Common myeloid progenitor, CD34-positive (primary cell): Measurements from ENCODE around the gene POR.

Experiments used
- CTCF ChIA-PET: fragments of 350-600 bp; sonication (Branson Sonifier 250); formaldehyde crosslinking; loops from one replicate; lab custom pipeline; 2021; ENCODE audit warnings: antibody characterized with exemption; lab: Charles Lee
- POLR2A ChIA-PET: fragments of 350-600 bp; sonication (Branson Sonifier 250); formaldehyde crosslinking; loops from one replicate; lab custom pipeline; 2021; ENCODE audit warnings: antibody characterized with exemption; lab: Charles Lee
- DNase-seq, 3 donors: peaks; one replicate each; pipeline versions ENCODE4 v3.0.0 to v3.0.0-alpha.2; 2013
- H3K27ac ChIP-seq, 2 experiments: 1 replicate in 1 of 2; 2 replicates in 1 of 2; pipeline ENCODE4 v1.7.0; 2013; ENCODE audit warnings: inconsistent platforms in 2 of 2, low read length in 2 of 2, mild to moderate bottlenecking in 2 of 2, low read depth in 1 of 2, moderate library complexity in 1 of 2; ENCODE audit not compliant: severe bottlenecking in 2 of 2, insufficient read depth in 1 of 2, poor library complexity in 1 of 2
- H3K27me3 ChIP-seq, 5 experiments: replicated peaks in 2 of 5; 1 replicate in 3 of 5; 2 replicates in 2 of 5; pipeline versions ENCODE4 v1.6.1 to v1.7.0; 2013; ENCODE audit warnings: low read length in 4 of 5, mild to moderate bottlenecking in 2 of 5, moderate library complexity in 2 of 5, inconsistent platforms in 1 of 5; ENCODE audit not compliant: insufficient read depth in 5 of 5, control insufficient read depth in 4 of 5
- H3K36me3 ChIP-seq, 4 experiments: 1 replicate in 2 of 4; 2 replicates in 2 of 4; pipeline versions ENCODE4 v1.6.1 to v1.7.0; 2013; ENCODE audit warnings: low read length in 3 of 4, control low read depth in 1 of 4, mild to moderate bottlenecking in 1 of 4; ENCODE audit not compliant: control insufficient read depth in 4 of 4, insufficient read depth in 4 of 4
- H3K4me1 ChIP-seq, 4 experiments: 1 replicate in 3 of 4; 2 replicates in 1 of 4; pipeline versions ENCODE4 v1.6.1 to v1.7.1; 2013; ENCODE audit warnings: low read length in 3 of 4, mild to moderate bottlenecking in 3 of 4, control low read depth in 1 of 4, inconsistent platforms in 1 of 4, moderate library complexity in 1 of 4; ENCODE audit not compliant: control insufficient read depth in 4 of 4, insufficient read depth in 4 of 4; ENCODE audit errors: control extremely low read depth in 1 of 4
- H3K4me3 ChIP-seq, 7 experiments: 1 replicate in 4 of 7; 2 replicates in 3 of 7; pipeline versions ENCODE4 v1.5.1 to v1.7.0; 2013; ENCODE audit warnings: mild to moderate bottlenecking in 7 of 7, low read length in 6 of 7, moderate library complexity in 6 of 7, inconsistent platforms in 2 of 7, low read depth in 2 of 7, control low read depth in 1 of 7; ENCODE audit not compliant: insufficient read depth in 4 of 7, control insufficient read depth in 1 of 7; ENCODE audit errors: extremely low read depth in 1 of 7
- H3K9me3 ChIP-seq, 5 experiments: 1 replicate in 4 of 5; 2 replicates in 1 of 5; pipeline versions ENCODE4 v1.6.1 to v1.7.1; 2013; ENCODE audit warnings: low read length in 4 of 5, mild to moderate bottlenecking in 2 of 5, inconsistent platforms in 1 of 5, low read depth in 1 of 5, moderate library complexity in 1 of 5; ENCODE audit not compliant: control insufficient read depth in 4 of 5, insufficient read depth in 2 of 5; ENCODE audit errors: control extremely low read depth in 1 of 5
- WGBS: methylation state at CpG from one replicate; pipeline ENCODE4 v1.1.5; 2013; ENCODE audit not compliant: insufficient coverage; 5-methylcytosine and 5-hydroxymethylcytosine counted together

POR gene

GRCh38 chr7:75951506-75951905 lies 36.6 kb downstream of the POR start:
- ChIA-PET CTCF (interaction anchor here (0.5 to 2.0 kb wide), 2 partner anchors 12 to 253 kb away, joined by 3 to 4 read pairs; no protein-coding TSS in a partner anchor), POLR2A (interaction anchor here (1.0 kb wide), 1 partner anchor 36 kb away, joined by 3 read pairs; no protein-coding TSS in a partner anchor)
- peak; percentile 12 to 46 (median 42) for DNase-seq
- 52% methylated on average over 3 of the region's 5 CpGs for WGBS
- Histone ChIP-seq H3K9me3 (no peaks in the 10 kb centered on the region), H3K4me1 (peaks cover 0 to 5% (median under 1%) of the 10 kb centered on the region in 4 experiments), H3K36me3 (peaks cover 0 to 16% (median 6%) of the 10 kb centered on the region in 4 experiments), H3K27me3 (no peaks in the 10 kb centered on the region), H3K4me3 (no peak overlapping the region), H3K27ac (no peak overlapping the region)

- Histone ChIP-seq H3K4me1 (peaks cover 0 to 5% (median under 1%) of the 10 kb centered on the region in 4 experiments), H3K36me3 (peaks cover under 1 to 28% (median 9%) of the 10 kb centered on the region in 4 experiments), H3K9me3 (no peaks in the 10 kb centered on the region), H3K27ac (no peak overlapping the region), H3K4me3 (no peak overlapping the region), H3K27me3 (no peaks in the 10 kb centered on the region)
- POLR2A ChIA-PET: no interaction called here
- 95% methylated on average over 7 of the region's 7 CpGs for WGBS
- DNase-seq: no peak
- CTCF ChIA-PET: interaction anchor here (1.1 kb wide), 1 partner anchor 16 kb away, joined by 3 read pairs; no protein-coding TSS in a partner anchor
Measured at GRCh38 chr7:75953431-75953830, 38.5 kb downstream of the POR start.

- H3K4me1 ChIP-seq: peaks cover 0 to 5% (median under 1%) of the 10 kb centered on the region in 4 experiments
- WGBS: 95% methylated on average over 8 of the region's 11 CpGs
Measured at GRCh38 chr7:75953931-75954330, 39.0 kb downstream of the POR start.

GRCh38 chr7:75955331-75955955 lies 40.5 kb downstream of the POR start:
- POLR2A ChIA-PET: no interaction called here
- 98% methylated on average over 12 of the region's 12 CpGs for WGBS
- Histone ChIP-seq H3K9me3 (no peaks in the 10 kb centered on the region), H3K4me3 (no peak overlapping the region), H3K27me3 (no peaks in the 10 kb centered on the region), H3K4me1 (peaks cover 0 to 5% (median under 1%) of the 10 kb centered on the region in 4 experiments), H3K36me3 (peaks cover 3 to 32% (median 9%) of the 10 kb centered on the region in 4 experiments), H3K27ac (no peak overlapping the region)
- no peak for DNase-seq
- CTCF ChIA-PET: interaction anchor here (0.6 to 1.0 kb wide), 2 partner anchors 12 to 16 kb away, joined by 3 to 4 read pairs; no protein-coding TSS in a partner anchor

More at GRCh38 chr7:75953931-75954330, 39.0 kb downstream of the POR start:
- Histone ChIP-seq H3K36me3 (peaks cover 3 to 29% (median 9%) of the 10 kb centered on the region in 4 experiments), H3K4me3 (no peak overlapping the region), H3K27me3 (no peaks in the 10 kb centered on the region), H3K9me3 (no peaks in the 10 kb centered on the region), H3K27ac (no peak overlapping the region)
- DNase-seq: no peak
- CTCF ChIA-PET: interaction anchor here (1.1 kb wide), 1 partner anchor 16 kb away, joined by 3 read pairs; no protein-coding TSS in a partner anchor
- POLR2A ChIA-PET: no interaction called here

GRCh38 chr7:75957021-75957736 lies 42.2 kb downstream of the POR start:
- ChIA-PET CTCF (interaction anchor here (1.3 kb wide), 1 partner anchor 9 kb away, joined by 4 read pairs; no protein-coding TSS in a partner anchor), POLR2A (no interaction called here)
- Histone ChIP-seq H3K9me3 (no peaks in the 10 kb centered on the region), H3K36me3 (peaks cover 3 to 34% (median 9%) of the 10 kb centered on the region in 4 experiments), H3K4me3 (no peak overlapping the region), H3K27me3 (no peaks in the 10 kb centered on the region), H3K4me1 (peaks cover 0 to 5% (median 0%) of the 10 kb centered on the region in 4 experiments), H3K27ac (no peak overlapping the region)
- no peak for DNase-seq
- 95% methylated on average over 14 of the region's 16 CpGs for WGBS

- ChIA-PET CTCF (no interaction called here), POLR2A (no interaction called here)
- peaks cover 3 to 33% (median 7%) of the 10 kb centered on the region in 4 experiments for H3K36me3 ChIP-seq
- H3K27me3 ChIP-seq: no peaks in the 10 kb centered on the region
- H3K27ac ChIP-seq: no peak overlapping the region
- 100% methylated on average over 6 of the region's 9 CpGs for WGBS
- no peak overlapping the region for H3K4me3 ChIP-seq
- H3K9me3 ChIP-seq: no peaks in the 10 kb centered on the region
- no peak for DNase-seq
- H3K4me1 ChIP-seq: peaks cover 3 to 12% (median 7%) of the 10 kb centered on the region in 4 experiments
Measured at GRCh38 chr7:75958802-75959543, 44.0 kb downstream of the POR start.
